ENCODE results near the gene ABI3.
"Not testable (repeated sequence)": the region's sequence is repeated elsewhere in the genome, so short reads cannot be mapped to it uniquely, and the experiment has no call there.

Gene ABI3

GRCh38 chr17:49210158-49211029, at the start of gene ABI3, which contains the start of gene GNGT2:
ABI3 (plus strand) TSS chr17:49210707; CDS start chr17:49210725, 18 bp downstream.
GNGT2 (minus strand) TSS chr17:49210574; CDS start chr17:49207422, 3,152 bp downstream.
- DNase-seq: peak; percentile 77

- DNase-seq: no peak
These were observed 47.6 kb upstream of the ABI3 start for GRCh38 chr17:49162866-49163265.

- DNase-seq: no peak
These were observed 45.4 kb upstream of the ABI3 start for GRCh38 chr17:49165143-49165542.

- no peak for DNase-seq
These were observed 41.8 kb upstream of the ABI3 start for GRCh38 chr17:49168706-49169105.

GRCh38 chr17:49170216-49170615, 40.3 kb upstream of the ABI3 start:
- DNase-seq: no peak

- not testable (repeated sequence) for DNase-seq
These were observed 39.8 kb upstream of the ABI3 start for GRCh38 chr17:49170711-49171110.

- not testable (repeated sequence) for DNase-seq
These were observed 34.5 kb upstream of the ABI3 start for GRCh38 chr17:49175978-49176377.

GRCh38 chr17:49180303-49180702, 30.2 kb upstream of the ABI3 start:
- DNase-seq: peak; percentile 83

GRCh38 chr17:49180998-49181635, 29.4 kb upstream of the ABI3 start:
- DNase-seq: no peak

- DNase-seq: no peak
These were observed 27.2 kb upstream of the ABI3 start for GRCh38 chr17:49183341-49183740.

- no peak for DNase-seq
These were observed 26.7 kb upstream of the ABI3 start for GRCh38 chr17:49183801-49184200.

GRCh38 chr17:49184522-49184921, 26.0 kb upstream of the ABI3 start:
- not testable (repeated sequence) for DNase-seq

GRCh38 chr17:49185381-49185780, 25.1 kb upstream of the ABI3 start:
- not testable (repeated sequence) for DNase-seq

- DNase-seq: no peak
These were observed 23.2 kb upstream of the ABI3 start for GRCh38 chr17:49187301-49187700.

- no peak for DNase-seq
These were observed 19.6 kb upstream of the ABI3 start for GRCh38 chr17:49190932-49191331.

GRCh38 chr17:49191409-49191916, 19.0 kb upstream of the ABI3 start:
- DNase-seq: no peak

GRCh38 chr17:49191917-49192741, 18.4 kb upstream of the ABI3 start:
- peak; percentile 90 for DNase-seq

GRCh38 chr17:49193513-49194296, 16.8 kb upstream of the ABI3 start:
- peak; percentile 38 for DNase-seq

- DNase-seq: no peak
These were observed 16.3 kb upstream of the ABI3 start for GRCh38 chr17:49194297-49194607.

GRCh38 chr17:49195751-49196150, 14.8 kb upstream of the ABI3 start:
- no peak for DNase-seq

GRCh38 chr17:49196520-49196919, 14.0 kb upstream of the ABI3 start:
- DNase-seq: no peak

GRCh38 chr17:49197346-49197998, 13.0 kb upstream of the ABI3 start:
- DNase-seq: peak; percentile 32
